ENCODE results near the gene TET1. TPM values are rescaled to one million over a fixed set of nuclear protein-coding genes. Genes with fewer than 3 reads are reported as not detected.
A peak's percentile ranks its signal among the peaks of the same experiment; 100 is the strongest.

The TET1 gene
- total RNA-seq, 1 experiment from 2014 or later: 3.0 TPM

DNA sequence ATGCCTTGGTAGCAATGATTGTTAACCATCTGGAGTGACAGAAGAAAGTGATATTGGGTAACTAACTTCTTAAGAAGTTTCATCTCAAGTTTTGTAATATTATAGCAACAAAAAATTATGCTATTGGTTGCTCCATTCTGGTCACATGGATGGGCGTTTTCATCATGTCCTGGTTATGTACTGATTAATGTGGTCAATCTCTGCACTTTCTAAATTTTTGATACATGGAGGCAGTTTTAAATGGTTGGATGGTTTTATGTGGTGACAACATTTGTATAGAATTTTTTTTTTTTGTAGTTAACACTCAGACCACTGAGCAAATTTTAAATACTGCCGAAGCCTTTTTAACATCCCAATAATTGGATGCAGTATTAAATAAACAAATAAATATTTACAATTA, 105.7 kb downstream of the TET1 start:
- Histone ChIP-seq H3K9me2 (replicated peaks; ENCODE audit: low read length) (no peaks in the 10 kb centered on the region), H3K9ac (ENCODE audit: low read length) (no peak overlapping the region), H3K4me3 (ENCODE audit: low read length) (0 out of 2 replicates have a peak overlapping the region, but pooled peaks have one; percentile 21), H3F3A (ENCODE audit: low read length, unreplicated experiment) (peaks cover 19% of the 10 kb centered on the region), H3K9me3 (ENCODE audit: low read length) (no peaks in the 10 kb centered on the region), H3K4me1 (ENCODE audit: insufficient read depth, low read length) (peaks cover 21% of the 10 kb centered on the region), H3K27ac (ENCODE audit: low read length) (peak overlapping the region; percentile 80), H3K27me3 (ENCODE audit: low read length) (no peaks in the 10 kb centered on the region), H4K20me1 (ENCODE audit: low read length) (no peaks in the 10 kb centered on the region), H3K79me2 (ENCODE audit: low read length) (no peaks in the 10 kb centered on the region), H3K4me2 (ENCODE audit: low read length) (peak overlapping the region; percentile 66), H2AFZ (ENCODE audit: low read length) (no peak overlapping the region), H3K36me3 (ENCODE audit: low read depth, low read length) (no peaks in the 10 kb centered on the region)
- no TSS peak for BruUV-seq (replicated peaks)
- peak; percentile 58 for DNase-seq
- TF ChIP-seq EZH2phosphoT487 (IDR thresholded peaks at IDR 0.05; ENCODE audit: borderline replicate concordance, low read length) (no peak), EZH2 (IDR thresholded peaks at IDR 0.05; ENCODE audit: low read length, unreplicated experiment) (no peak)
- TF ChIP-seq, protein P1, sequence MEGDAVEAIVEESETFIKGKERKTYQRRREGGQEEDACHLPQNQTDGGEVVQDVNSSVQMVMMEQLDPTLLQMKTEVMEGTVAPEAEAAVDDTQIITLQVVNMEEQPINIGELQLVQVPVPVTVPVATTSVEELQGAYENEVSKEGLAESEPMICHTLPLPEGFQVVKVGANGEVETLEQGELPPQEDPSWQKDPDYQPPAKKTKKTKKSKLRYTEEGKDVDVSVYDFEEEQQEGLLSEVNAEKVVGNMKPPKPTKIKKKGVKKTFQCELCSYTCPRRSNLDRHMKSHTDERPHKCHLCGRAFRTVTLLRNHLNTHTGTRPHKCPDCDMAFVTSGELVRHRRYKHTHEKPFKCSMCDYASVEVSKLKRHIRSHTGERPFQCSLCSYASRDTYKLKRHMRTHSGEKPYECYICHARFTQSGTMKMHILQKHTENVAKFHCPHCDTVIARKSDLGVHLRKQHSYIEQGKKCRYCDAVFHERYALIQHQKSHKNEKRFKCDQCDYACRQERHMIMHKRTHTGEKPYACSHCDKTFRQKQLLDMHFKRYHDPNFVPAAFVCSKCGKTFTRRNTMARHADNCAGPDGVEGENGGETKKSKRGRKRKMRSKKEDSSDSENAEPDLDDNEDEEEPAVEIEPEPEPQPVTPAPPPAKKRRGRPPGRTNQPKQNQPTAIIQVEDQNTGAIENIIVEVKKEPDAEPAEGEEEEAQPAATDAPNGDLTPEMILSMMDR (conservative IDR thresholded peaks at IDR 0.05; ENCODE audit: low read depth, low read length): no peak
- ChIA-PET POLR2A (ENCODE audit: unreplicated experiment) (no interaction called here), CTCF (no interaction called here)
- ATAC-seq: peak; percentile 41
- intact Hi-C loops (cut with micrococcal nuclease): loop anchor here (2.0 to 5.0 kb wide), 2 partner anchors 56 to 65 kb away; partner anchors contain the start of gene CCAR1

DNA sequence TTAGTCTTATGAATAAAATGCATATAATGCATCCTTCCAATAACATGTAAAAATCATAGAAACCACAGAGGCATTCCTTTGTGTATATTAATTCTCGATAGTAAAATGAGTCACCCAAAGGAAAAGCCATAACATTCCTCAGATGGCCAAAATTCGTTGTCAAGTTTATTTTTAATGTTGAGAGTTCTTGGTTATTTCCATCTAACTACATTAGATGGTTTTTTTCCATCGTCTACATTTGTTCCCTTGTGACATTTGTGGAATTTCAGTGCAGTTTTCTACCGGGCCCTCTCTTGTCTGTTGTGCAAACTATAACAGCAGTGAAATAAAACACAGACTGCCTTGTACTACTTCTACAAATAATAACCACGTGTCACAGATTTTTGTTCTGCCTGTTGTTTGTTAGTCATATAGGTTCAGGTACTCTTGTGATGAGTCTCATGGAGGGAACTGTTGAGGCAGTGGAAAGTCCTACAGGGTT, 106.2 kb downstream of the TET1 start:
- Histone ChIP-seq H4K20me1 (ENCODE audit: low read length) (no peaks in the 10 kb centered on the region), H3K9ac (ENCODE audit: low read length) (0 out of 2 replicates have a peak overlapping the region, but pooled peaks have one; percentile 2), H3K4me3 (ENCODE audit: low read length) (peak overlapping the region; percentile 29; the same call in 1 of the 2 replicates), H3K27ac (ENCODE audit: low read length) (peak overlapping the region; percentile 80), H3K9me3 (ENCODE audit: low read length) (no peaks in the 10 kb centered on the region), H3K79me2 (ENCODE audit: low read length) (no peaks in the 10 kb centered on the region), H2AFZ (ENCODE audit: low read length) (peak overlapping the region; percentile 69), H3K36me3 (ENCODE audit: low read depth, low read length) (no peaks in the 10 kb centered on the region), H3F3A (ENCODE audit: low read length, unreplicated experiment) (peaks cover 19% of the 10 kb centered on the region), H3K9me2 (replicated peaks; ENCODE audit: low read length) (no peaks in the 10 kb centered on the region), H3K4me1 (ENCODE audit: insufficient read depth, low read length) (peaks cover 21% of the 10 kb centered on the region), H3K27me3 (ENCODE audit: low read length) (no peaks in the 10 kb centered on the region), H3K4me2 (ENCODE audit: low read length) (peak overlapping the region; percentile 73)
- TF ChIP-seq, protein P1 (conservative IDR thresholded peaks at IDR 0.05; ENCODE audit: low read depth, low read length): no peak
- TF ChIP-seq EZH2 (IDR thresholded peaks at IDR 0.05; ENCODE audit: low read length, unreplicated experiment): no peak
- TF ChIP-seq EZH2phosphoT487 (IDR thresholded peaks at IDR 0.05; ENCODE audit: borderline replicate concordance, low read length): no peak
- ChIA-PET POLR2A (ENCODE audit: unreplicated experiment) (no interaction called here), CTCF (interaction anchor here (0.6 kb wide), 1 partner anchor 235 kb away, joined by 3 read pairs; the partner anchor contains the start of gene DDX50)
- no TSS peak for BruUV-seq (replicated peaks)
- DNase-seq: peak; percentile 92
- ATAC-seq: peak; percentile 96
- intact Hi-C loops (cut with micrococcal nuclease): loop anchor here (2.0 to 5.0 kb wide), 2 partner anchors 56 to 66 kb away; partner anchors contain the start of gene CCAR1

DNA sequence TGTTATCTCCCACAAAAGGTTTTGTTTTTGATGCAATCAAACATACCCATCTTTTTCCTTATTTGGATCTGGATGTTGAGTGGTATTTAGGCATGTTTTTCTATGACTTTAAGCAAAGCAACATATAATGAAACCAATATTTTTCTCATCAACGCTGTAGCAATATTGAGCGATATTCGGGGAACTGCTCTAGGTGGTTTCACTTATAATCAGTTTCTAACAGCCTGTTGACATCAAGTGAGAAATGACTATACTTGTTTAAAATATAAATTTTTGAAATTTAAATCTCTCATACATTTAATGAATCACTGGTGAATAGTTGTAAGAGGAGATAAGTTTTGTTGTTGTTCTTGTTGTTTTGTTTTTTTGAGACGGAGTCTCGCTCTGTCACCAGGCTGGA, 108.1 kb downstream of the TET1 start:
- ATAC-seq (no peak), DNase-seq (no peak)
- Histone ChIP-seq H3K4me3 (ENCODE audit: low read length) (no peak overlapping the region), H3K79me2 (ENCODE audit: low read length) (no peaks in the 10 kb centered on the region), H2AFZ (ENCODE audit: low read length) (no peak overlapping the region), H3K9me2 (replicated peaks; ENCODE audit: low read length) (no peaks in the 10 kb centered on the region), H3K9me3 (ENCODE audit: low read length) (no peaks in the 10 kb centered on the region), H3K9ac (ENCODE audit: low read length) (no peak overlapping the region), H3F3A (ENCODE audit: low read length, unreplicated experiment) (peaks cover 19% of the 10 kb centered on the region), H4K20me1 (ENCODE audit: low read length) (no peaks in the 10 kb centered on the region), H3K4me1 (ENCODE audit: insufficient read depth, low read length) (peaks cover 21% of the 10 kb centered on the region), H3K27me3 (ENCODE audit: low read length) (no peaks in the 10 kb centered on the region), H3K36me3 (ENCODE audit: low read depth, low read length) (no peaks in the 10 kb centered on the region), H3K27ac (ENCODE audit: low read length) (no peak overlapping the region), H3K4me2 (ENCODE audit: low read length) (no peak overlapping the region)
- intact Hi-C loops (cut with micrococcal nuclease): loop anchor here (5.0 kb wide), 1 partner anchor 54 kb away; the partner anchor contains the start of gene CCAR1
- no peak for TF ChIP-seq EZH2phosphoT487 (IDR thresholded peaks at IDR 0.05; ENCODE audit: borderline replicate concordance, low read length)
- CTCF ChIA-PET: no interaction called here
- POLR2A ChIA-PET (ENCODE audit: unreplicated experiment): no interaction called here
- no TSS peak for BruUV-seq (replicated peaks)
